ENCODE data around the gene OR6B1. TPM values are rescaled to one million over a fixed set of nuclear protein-coding genes. Genes with fewer than 3 reads are reported as not detected.

Gene OR6B1
- polyA plus RNA-seq, 1 donor (not counting 4 experiments of a cell fraction or from before 2014, with no cell fraction given): not detected

GRCh38 chr7:144038887-144039286 lies 38.8 kb downstream of the OR6B1 start:
- no peak overlapping the region for H3K4me3 ChIP-seq (ENCODE audit: control insufficient read depth in 2 of 3, extremely low read depth in 1 of 3, insufficient read depth in 2 of 3, low read depth in 1 of 3, low read length in 3 of 3)
- no peaks in the 10 kb centered on the region for H3K9me1 ChIP-seq (ENCODE audit: control insufficient read depth, extremely low read depth, insufficient read depth, low read length)
- H3K9ac ChIP-seq (ENCODE audit: control insufficient read depth, extremely low read depth, insufficient read depth, low read length): no peak overlapping the region
- H3K4me1 ChIP-seq (ENCODE audit: control insufficient read depth, extremely low read depth, insufficient read depth, low read length): no peaks in the 10 kb centered on the region
- no peak for FAIRE-seq
- no peaks in the 10 kb centered on the region for H3K27me3 ChIP-seq (ENCODE audit: control insufficient read depth, extremely low read depth, insufficient read depth, low read length)
- dilution Hi-C loops (cut with MboI; ENCODE audit: extremely low pct_ligation_motif_present, low sequenced_read_pairs): no loop called here
- no peak for TF ChIP-seq CTCF (optimal IDR thresholded peaks at IDR 0.05 in 1 of 3, IDR thresholded peaks at IDR 0.05 in 1 of 3, conservative IDR thresholded peaks at IDR 0.05 in 1 of 3; ENCODE audit: extremely low read depth in 1 of 3, insufficient read depth in 2 of 3, low read length in 3 of 3)
- no peak for TF ChIP-seq EZH2 (IDR thresholded peaks at IDR 0.05; ENCODE audit: low read length)
- H2AFZ ChIP-seq (ENCODE audit: control insufficient read depth, low read length): no peak overlapping the region
- DNase-seq (ENCODE audit: low read depth, low spot score): no peak
- no peaks in the 10 kb centered on the region for H4K20me1 ChIP-seq (ENCODE audit: control insufficient read depth, extremely low read depth, insufficient read depth, low read length)
- H3K36me3 ChIP-seq (ENCODE audit: control insufficient read depth in 2 of 2, extremely low read depth in 1 of 2, insufficient read depth in 2 of 2, low read length in 2 of 2): no peaks in the 10 kb centered on the region
- H3K27ac ChIP-seq (ENCODE audit: control insufficient read depth, insufficient read depth, low read length): no peak overlapping the region
- H3K4me2 ChIP-seq (ENCODE audit: control insufficient read depth, extremely low read depth, insufficient read depth, low read depth, low read length): no peak overlapping the region
- no peaks in the 10 kb centered on the region for H3K79me2 ChIP-seq (ENCODE audit: control insufficient read depth, insufficient read depth, low read length)
- H3K9me3 ChIP-seq (ENCODE audit: control insufficient read depth, low read depth, low read length): no peaks in the 10 kb centered on the region

GRCh38 chr7:144048648-144049047 lies 48.5 kb downstream of the OR6B1 start, which contains the start of gene OR2A5:
Gene OR2A5, plus strand, starts transcription at chr7:144048948. Its CDS starts 1,454 bp downstream, at chr7:144050402.
- Histone ChIP-seq H3K4me3 (ENCODE audit: control insufficient read depth in 2 of 3, extremely low read depth in 1 of 3, insufficient read depth in 2 of 3, low read depth in 1 of 3, low read length in 3 of 3) (no peak within 1 kb of the TSS), H4K20me1 (ENCODE audit: control insufficient read depth, extremely low read depth, insufficient read depth, low read length) (no peaks in the 10 kb centered on the region), H3K9ac (ENCODE audit: control insufficient read depth, extremely low read depth, insufficient read depth, low read length) (no peak within 1 kb of the TSS), H3K36me3 (ENCODE audit: control insufficient read depth in 2 of 2, extremely low read depth in 1 of 2, insufficient read depth in 2 of 2, low read length in 2 of 2) (no peaks in the 10 kb centered on the region), H3K4me2 (ENCODE audit: control insufficient read depth, extremely low read depth, insufficient read depth, low read depth, low read length) (no peak within 1 kb of the TSS), H3K79me2 (ENCODE audit: control insufficient read depth, insufficient read depth, low read length) (no peaks in the 10 kb centered on the region), H3K27me3 (ENCODE audit: control insufficient read depth, extremely low read depth, insufficient read depth, low read length) (no peaks in the 10 kb centered on the region), H3K9me3 (ENCODE audit: control insufficient read depth, low read depth, low read length) (no peaks in the 10 kb centered on the region), H3K4me1 (ENCODE audit: control insufficient read depth, extremely low read depth, insufficient read depth, low read length) (no peaks in the 10 kb centered on the region), H2AFZ (ENCODE audit: control insufficient read depth, low read length) (no peak within 1 kb of the TSS), H3K9me1 (ENCODE audit: control insufficient read depth, extremely low read depth, insufficient read depth, low read length) (no peaks in the 10 kb centered on the region), H3K27ac (ENCODE audit: control insufficient read depth, insufficient read depth, low read length) (no peak within 1 kb of the TSS)
- TF ChIP-seq EZH2 (IDR thresholded peaks at IDR 0.05; ENCODE audit: low read length): no peak
- dilution Hi-C loops (cut with MboI; ENCODE audit: extremely low pct_ligation_motif_present, low sequenced_read_pairs): no loop called here
- DNase-seq (ENCODE audit: low read depth, low spot score) (no peak), FAIRE-seq (no peak)

GRCh38 chr7:144049491-144049890 lies 49.4 kb downstream of the OR6B1 start:
- Histone ChIP-seq H3K79me2 (ENCODE audit: control insufficient read depth, insufficient read depth, low read length) (no peaks in the 10 kb centered on the region), H3K27ac (ENCODE audit: control insufficient read depth, insufficient read depth, low read length) (no peak overlapping the region), H3K4me2 (ENCODE audit: control insufficient read depth, extremely low read depth, insufficient read depth, low read depth, low read length) (no peak overlapping the region), H3K9ac (ENCODE audit: control insufficient read depth, extremely low read depth, insufficient read depth, low read length) (no peak overlapping the region), H3K27me3 (ENCODE audit: control insufficient read depth, extremely low read depth, insufficient read depth, low read length) (no peaks in the 10 kb centered on the region), H3K36me3 (ENCODE audit: control insufficient read depth in 2 of 2, extremely low read depth in 1 of 2, insufficient read depth in 2 of 2, low read length in 2 of 2) (no peaks in the 10 kb centered on the region), H3K4me1 (ENCODE audit: control insufficient read depth, extremely low read depth, insufficient read depth, low read length) (no peaks in the 10 kb centered on the region), H3K4me3 (ENCODE audit: control insufficient read depth in 2 of 3, extremely low read depth in 1 of 3, insufficient read depth in 2 of 3, low read depth in 1 of 3, low read length in 3 of 3) (no peak overlapping the region), H3K9me3 (ENCODE audit: control insufficient read depth, low read depth, low read length) (no peaks in the 10 kb centered on the region), H4K20me1 (ENCODE audit: control insufficient read depth, extremely low read depth, insufficient read depth, low read length) (no peaks in the 10 kb centered on the region), H3K9me1 (ENCODE audit: control insufficient read depth, extremely low read depth, insufficient read depth, low read length) (no peaks in the 10 kb centered on the region), H2AFZ (ENCODE audit: control insufficient read depth, low read length) (no peak overlapping the region)
- dilution Hi-C loops (cut with MboI; ENCODE audit: extremely low pct_ligation_motif_present, low sequenced_read_pairs): no loop called here
- no peak for FAIRE-seq
- DNase-seq (ENCODE audit: low read depth, low spot score): no peak
- TF ChIP-seq CTCF (optimal IDR thresholded peaks at IDR 0.05 in 1 of 3, IDR thresholded peaks at IDR 0.05 in 1 of 3, conservative IDR thresholded peaks at IDR 0.05 in 1 of 3; ENCODE audit: extremely low read depth in 1 of 3, insufficient read depth in 2 of 3, low read length in 3 of 3) (no peak), EZH2 (IDR thresholded peaks at IDR 0.05; ENCODE audit: low read length) (no peak)

All from keratinocyte (primary cell).